Measurements from ENCODE around the gene NYAP2. TPM values are rescaled to one million over a fixed set of nuclear protein-coding genes. Genes with fewer than 3 reads are reported as not detected.
A peak's percentile ranks its signal among the peaks of the same experiment; 100 is the strongest.

Gene NYAP2
- polyA plus RNA-seq, 1 donor from 2014 or later, result not detected

- Mint-ChIP-seq H3K27me3 (peaks cover 2% of the 10 kb centered on the region), H3K27ac (no peak overlapping the region), H3K4me1 (no peaks in the 10 kb centered on the region), H3K36me3 (no peaks in the 10 kb centered on the region), H3K9me3 (no peaks in the 10 kb centered on the region), H3K4me3 (no peak overlapping the region)
Observed at GRCh38 chr2:225620227-225620626, 220.7 kb downstream of the NYAP2 start.

- Mint-ChIP-seq H3K27ac (no peak overlapping the region), H3K9me3 (peaks cover 0 to 2% (median 0%) of the 10 kb centered on the region in 3 donors), H3K4me1 (peaks cover 0 to 2% (median 0%) of the 10 kb centered on the region in 3 donors), H3K4me3 (no peak overlapping the region), H3K27me3 (peaks cover 1% of the 10 kb centered on the region), H3K36me3 (peaks cover 3% of the 10 kb centered on the region)
Observed at GRCh38 chr2:225630824-225631533, 231.5 kb downstream of the NYAP2 start.

- Mint-ChIP-seq H3K9me3 (peaks cover 0 to 2% (median 0%) of the 10 kb centered on the region in 3 donors), H3K27ac (peak overlapping the region in 1 of 3 donors; percentile 15), H3K4me3 (no peak overlapping the region), H3K36me3 (peaks cover 3% of the 10 kb centered on the region), H3K4me1 (peaks cover 0 to 3% (median 0%) of the 10 kb centered on the region in 3 donors), H3K27me3 (peaks cover 1% of the 10 kb centered on the region)
Observed at GRCh38 chr2:225632351-225632750, 232.8 kb downstream of the NYAP2 start.

- Mint-ChIP-seq H3K9me3 (no peaks in the 10 kb centered on the region), H3K36me3 (peaks cover 3% of the 10 kb centered on the region), H3K4me3 (no peak overlapping the region), H3K27ac (peak overlapping the region in 1 of 3 donors; percentile 1), H3K27me3 (peaks cover 1% of the 10 kb centered on the region), H3K4me1 (peaks cover 0 to 1% (median 0%) of the 10 kb centered on the region in 3 donors)
Observed at GRCh38 chr2:225636558-225636957, 237.0 kb downstream of the NYAP2 start.

- peaks cover 0 to 1% (median 0%) of the 10 kb centered on the region in 3 donors for H3K4me1 Mint-ChIP-seq
- peaks cover under 1% of the 10 kb centered on the region for H3K36me3 Mint-ChIP-seq
- peaks cover 1% of the 10 kb centered on the region for H3K27me3 Mint-ChIP-seq
Observed at GRCh38 chr2:225637259-225637658, 237.7 kb downstream of the NYAP2 start.

GRCh38 chr2:225640550-225640949 lies 241.0 kb downstream of the NYAP2 start:
- H3K27me3 Mint-ChIP-seq, result no peaks in the 10 kb centered on the region
- H3K4me1 Mint-ChIP-seq, result peaks cover 0 to 1% (median 0%) of the 10 kb centered on the region in 3 donors
- no peak overlapping the region for H3K4me3 Mint-ChIP-seq
- no peaks in the 10 kb centered on the region for H3K36me3 Mint-ChIP-seq
- H3K9me3 Mint-ChIP-seq, result no peaks in the 10 kb centered on the region
- H3K27ac Mint-ChIP-seq, result no peak overlapping the region

More at GRCh38 chr2:225637259-225637658, 237.7 kb downstream of the NYAP2 start:
- H3K4me3 Mint-ChIP-seq, result no peak overlapping the region
- no peaks in the 10 kb centered on the region for H3K9me3 Mint-ChIP-seq
- no peak overlapping the region for H3K27ac Mint-ChIP-seq

- Mint-ChIP-seq H3K27me3 (no peaks in the 10 kb centered on the region), H3K9me3 (no peaks in the 10 kb centered on the region), H3K4me1 (no peaks in the 10 kb centered on the region)
Observed at GRCh38 chr2:225649274-225649673, 249.8 kb downstream of the NYAP2 start.

GRCh38 chr2:225650041-225650440 lies 250.5 kb downstream of the NYAP2 start:
- H3K4me1 Mint-ChIP-seq, result no peaks in the 10 kb centered on the region
- no peak overlapping the region for H3K4me3 Mint-ChIP-seq
- H3K36me3 Mint-ChIP-seq, result no peaks in the 10 kb centered on the region
- H3K27ac Mint-ChIP-seq, result no peak overlapping the region
- H3K27me3 Mint-ChIP-seq, result no peaks in the 10 kb centered on the region
- H3K9me3 Mint-ChIP-seq, result no peaks in the 10 kb centered on the region

More at GRCh38 chr2:225649274-225649673, 249.8 kb downstream of the NYAP2 start:
- H3K4me3 Mint-ChIP-seq, result no peak overlapping the region
- no peaks in the 10 kb centered on the region for H3K36me3 Mint-ChIP-seq
- no peak overlapping the region for H3K27ac Mint-ChIP-seq

GRCh38 chr2:225660262-225661131 lies 261.0 kb downstream of the NYAP2 start:
- no peak overlapping the region for H3K4me3 Mint-ChIP-seq
- peaks cover 4% of the 10 kb centered on the region for H3K27me3 Mint-ChIP-seq
- H3K9me3 Mint-ChIP-seq, result no peaks in the 10 kb centered on the region
- H3K4me1 Mint-ChIP-seq, result no peaks in the 10 kb centered on the region
- no peak overlapping the region for H3K27ac Mint-ChIP-seq
- no peaks in the 10 kb centered on the region for H3K36me3 Mint-ChIP-seq

- H3K4me3 Mint-ChIP-seq, result no peak overlapping the region
- H3K9me3 Mint-ChIP-seq, result no peaks in the 10 kb centered on the region
- no peaks in the 10 kb centered on the region for H3K36me3 Mint-ChIP-seq
- H3K27ac Mint-ChIP-seq, result no peak overlapping the region
- peaks cover 0 to 1% (median 0%) of the 10 kb centered on the region in 3 donors for H3K4me1 Mint-ChIP-seq
- H3K27me3 Mint-ChIP-seq, result peaks cover 4% of the 10 kb centered on the region
Observed at GRCh38 chr2:225662101-225662500, 262.6 kb downstream of the NYAP2 start.

GRCh38 chr2:225667445-225667844 lies 267.9 kb downstream of the NYAP2 start:
- H3K27ac Mint-ChIP-seq, result no peak overlapping the region
- no peak overlapping the region for H3K4me3 Mint-ChIP-seq
- H3K4me1 Mint-ChIP-seq, result peaks cover 0 to 3% (median 0%) of the 10 kb centered on the region in 3 donors
- peaks cover 3% of the 10 kb centered on the region for H3K27me3 Mint-ChIP-seq
- no peaks in the 10 kb centered on the region for H3K9me3 Mint-ChIP-seq
- no peaks in the 10 kb centered on the region for H3K36me3 Mint-ChIP-seq

- Mint-ChIP-seq H3K36me3 (no peaks in the 10 kb centered on the region), H3K4me1 (peaks cover 0 to 3% (median 0%) of the 10 kb centered on the region in 3 donors), H3K4me3 (no peak overlapping the region), H3K9me3 (no peaks in the 10 kb centered on the region), H3K27me3 (peaks cover 1% of the 10 kb centered on the region), H3K27ac (no peak overlapping the region)
Observed at GRCh38 chr2:225668606-225669266, 269.2 kb downstream of the NYAP2 start.

- Mint-ChIP-seq H3K36me3 (peaks cover 1% of the 10 kb centered on the region), H3K27me3 (peaks cover under 1% of the 10 kb centered on the region), H3K9me3 (no peaks in the 10 kb centered on the region), H3K4me1 (peaks cover 0 to 3% (median 0%) of the 10 kb centered on the region in 3 donors), H3K4me3 (no peak overlapping the region), H3K27ac (no peak overlapping the region)
Observed at GRCh38 chr2:225670111-225670974, 270.8 kb downstream of the NYAP2 start.

- Mint-ChIP-seq H3K36me3 (peaks cover 1% of the 10 kb centered on the region), H3K4me1 (peaks cover 0 to 1% (median 0%) of the 10 kb centered on the region in 3 donors), H3K9me3 (no peaks in the 10 kb centered on the region), H3K27ac (no peak overlapping the region), H3K4me3 (no peak overlapping the region), H3K27me3 (no peaks in the 10 kb centered on the region)
Observed at GRCh38 chr2:225678792-225679191, 279.3 kb downstream of the NYAP2 start.

All from IgD-negative memory B cell (primary cell).